Neural cell (in vitro differentiated cells): ENCODE data around the gene NOTUM.

Source experiments
- EZH2 ChIP-seq: fragments of 200-600, 300-800 bp; shearing (Covaris generic), sonication (generic); IDR thresholded peaks from 2 replicates; pipeline ENCODE4 v1.6.1; 2014; ENCODE audit warnings: antibody characterized with exemption, low read length, borderline replicate concordance, mild to moderate bottlenecking; ENCODE audit not compliant: insufficient read depth, poor library complexity, severe bottlenecking
- POLR2AphosphoS5 ChIP-seq: IDR thresholded peaks from 2 replicates; pipeline ENCODE4 v1.6.1; 2012
- RAD21 ChIP-seq: fragments of 450-650 bp; conservative IDR thresholded peaks from 2 replicates; pipeline ENCODE4 v1.6.1; 2014; ENCODE audit warnings: antibody characterized with exemption, mild to moderate bottlenecking, moderate library complexity
- SMC3 ChIP-seq: fragments of 450-650 bp; conservative IDR thresholded peaks from 2 replicates; pipeline ENCODE4 v1.6.1; 2014; ENCODE audit warnings: antibody characterized with exemption, mild to moderate bottlenecking, moderate library complexity; ENCODE audit not compliant: poor library complexity
- TF ChIP-seq, protein P1 (sequence below): fragments of 450-650 bp; IDR thresholded peaks from 2 replicates; pipeline ENCODE4 v1.5.1; 2014; ENCODE audit warnings: antibody characterized with exemption, mild to moderate bottlenecking, moderate library complexity; ENCODE audit not compliant: poor library complexity, severe bottlenecking
- TF ChIP-seq, protein P2 (sequence below): IDR thresholded peaks from 2 replicates; pipeline ENCODE4 v1.6.1; 2012; ENCODE audit warnings: borderline replicate concordance

DNA sequence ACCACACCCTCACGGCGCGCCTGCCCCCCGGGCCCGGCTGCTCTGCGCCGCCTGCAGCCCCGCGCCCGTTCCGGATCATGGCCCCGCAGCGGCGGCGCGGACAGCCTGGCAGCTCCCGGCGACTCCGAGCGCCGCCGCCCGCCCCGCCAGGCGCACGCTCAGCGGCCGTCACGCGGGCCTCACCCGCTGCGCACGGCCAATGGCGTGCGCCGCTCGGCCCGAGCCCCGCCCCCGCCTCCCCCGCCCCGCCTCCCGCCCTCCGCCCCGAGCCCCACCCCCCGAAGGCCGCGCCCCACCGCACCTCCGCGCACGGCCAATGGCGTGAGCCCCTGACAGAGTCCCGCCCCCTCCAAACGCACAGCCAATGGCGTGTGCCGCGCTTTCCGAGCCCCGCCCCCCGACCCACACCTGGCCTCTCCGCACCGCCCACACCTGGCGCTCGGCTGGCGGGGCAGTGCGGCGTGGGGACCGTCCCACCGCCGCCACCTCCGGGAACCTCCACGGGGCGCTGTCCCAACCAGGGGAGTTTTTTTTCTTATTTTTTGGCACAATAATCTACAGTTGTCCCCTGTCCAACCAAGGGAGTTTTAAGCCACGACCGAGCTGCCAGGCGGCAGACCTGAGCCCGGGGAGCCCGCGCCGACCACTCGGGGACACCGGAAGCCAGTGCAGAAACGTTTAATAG, 49.6 kb downstream of the NOTUM start, which contains the start of gene PCYT2:
- TF ChIP-seq SMC3 (no peak), EZH2 (no peak), RAD21 (peak; percentile 2), POLR2AphosphoS5 (no peak)
- TF ChIP-seq, protein P1, sequence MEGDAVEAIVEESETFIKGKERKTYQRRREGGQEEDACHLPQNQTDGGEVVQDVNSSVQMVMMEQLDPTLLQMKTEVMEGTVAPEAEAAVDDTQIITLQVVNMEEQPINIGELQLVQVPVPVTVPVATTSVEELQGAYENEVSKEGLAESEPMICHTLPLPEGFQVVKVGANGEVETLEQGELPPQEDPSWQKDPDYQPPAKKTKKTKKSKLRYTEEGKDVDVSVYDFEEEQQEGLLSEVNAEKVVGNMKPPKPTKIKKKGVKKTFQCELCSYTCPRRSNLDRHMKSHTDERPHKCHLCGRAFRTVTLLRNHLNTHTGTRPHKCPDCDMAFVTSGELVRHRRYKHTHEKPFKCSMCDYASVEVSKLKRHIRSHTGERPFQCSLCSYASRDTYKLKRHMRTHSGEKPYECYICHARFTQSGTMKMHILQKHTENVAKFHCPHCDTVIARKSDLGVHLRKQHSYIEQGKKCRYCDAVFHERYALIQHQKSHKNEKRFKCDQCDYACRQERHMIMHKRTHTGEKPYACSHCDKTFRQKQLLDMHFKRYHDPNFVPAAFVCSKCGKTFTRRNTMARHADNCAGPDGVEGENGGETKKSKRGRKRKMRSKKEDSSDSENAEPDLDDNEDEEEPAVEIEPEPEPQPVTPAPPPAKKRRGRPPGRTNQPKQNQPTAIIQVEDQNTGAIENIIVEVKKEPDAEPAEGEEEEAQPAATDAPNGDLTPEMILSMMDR, result no peak
- TF ChIP-seq, protein P2, sequence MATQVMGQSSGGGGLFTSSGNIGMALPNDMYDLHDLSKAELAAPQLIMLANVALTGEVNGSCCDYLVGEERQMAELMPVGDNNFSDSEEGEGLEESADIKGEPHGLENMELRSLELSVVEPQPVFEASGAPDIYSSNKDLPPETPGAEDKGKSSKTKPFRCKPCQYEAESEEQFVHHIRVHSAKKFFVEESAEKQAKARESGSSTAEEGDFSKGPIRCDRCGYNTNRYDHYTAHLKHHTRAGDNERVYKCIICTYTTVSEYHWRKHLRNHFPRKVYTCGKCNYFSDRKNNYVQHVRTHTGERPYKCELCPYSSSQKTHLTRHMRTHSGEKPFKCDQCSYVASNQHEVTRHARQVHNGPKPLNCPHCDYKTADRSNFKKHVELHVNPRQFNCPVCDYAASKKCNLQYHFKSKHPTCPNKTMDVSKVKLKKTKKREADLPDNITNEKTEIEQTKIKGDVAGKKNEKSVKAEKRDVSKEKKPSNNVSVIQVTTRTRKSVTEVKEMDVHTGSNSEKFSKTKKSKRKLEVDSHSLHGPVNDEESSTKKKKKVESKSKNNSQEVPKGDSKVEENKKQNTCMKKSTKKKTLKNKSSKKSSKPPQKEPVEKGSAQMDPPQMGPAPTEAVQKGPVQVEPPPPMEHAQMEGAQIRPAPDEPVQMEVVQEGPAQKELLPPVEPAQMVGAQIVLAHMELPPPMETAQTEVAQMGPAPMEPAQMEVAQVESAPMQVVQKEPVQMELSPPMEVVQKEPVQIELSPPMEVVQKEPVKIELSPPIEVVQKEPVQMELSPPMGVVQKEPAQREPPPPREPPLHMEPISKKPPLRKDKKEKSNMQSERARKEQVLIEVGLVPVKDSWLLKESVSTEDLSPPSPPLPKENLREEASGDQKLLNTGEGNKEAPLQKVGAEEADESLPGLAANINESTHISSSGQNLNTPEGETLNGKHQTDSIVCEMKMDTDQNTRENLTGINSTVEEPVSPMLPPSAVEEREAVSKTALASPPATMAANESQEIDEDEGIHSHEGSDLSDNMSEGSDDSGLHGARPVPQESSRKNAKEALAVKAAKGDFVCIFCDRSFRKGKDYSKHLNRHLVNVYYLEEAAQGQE, result no peak
